ENCODE results near the gene RNASEH2B. TPM values are rescaled to one million over a fixed set of nuclear protein-coding genes. Genes with fewer than 3 reads are reported as not detected.

RNASEH2B gene
- total and polyA plus RNA-seq, 4 donors: 7.8 to 44.1 (median 9.3) TPM

DNA sequence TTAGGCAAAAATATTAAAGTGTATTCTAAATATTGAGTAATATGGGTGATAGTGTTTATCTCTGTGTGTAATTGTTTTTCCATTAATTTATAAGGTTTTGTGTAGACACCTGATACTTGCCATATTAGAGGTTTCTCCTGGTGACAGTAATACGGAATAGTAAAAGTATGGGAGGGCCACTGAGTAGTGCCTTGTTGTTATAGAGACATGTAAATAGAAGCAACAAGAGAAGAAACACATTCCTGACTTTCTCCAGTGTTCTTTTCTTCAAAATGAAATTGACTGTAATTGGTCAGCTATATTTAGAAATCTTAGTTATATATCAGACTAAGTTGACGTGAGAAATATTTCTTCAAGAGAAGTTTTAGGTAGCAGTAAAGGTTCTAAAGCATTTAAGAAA lies 18.5 kb downstream of the RNASEH2B start:
- H3K9me3 ChIP-seq (ENCODE audit: control insufficient read depth in 4 of 4, low read length in 3 of 4): peaks cover 0 to 8% (median 2%) of the 10 kb centered on the region in 4 donors
- DNase-seq (ENCODE audit: low spot score): no peak
- no peaks in the 10 kb centered on the region for H3K4me1 ChIP-seq (ENCODE audit: control insufficient read depth in 4 of 4, insufficient read depth in 4 of 4, low read length in 3 of 4)
- H3K4me3 ChIP-seq (ENCODE audit: low read depth in 1 of 3, low read length in 3 of 3): no peak overlapping the region
- 85% methylated on average over 2 of the region's 2 CpGs for WGBS
- TF ChIP-seq JUND (IDR thresholded peaks at IDR 0.05): no peak
- TF ChIP-seq RAD21 (IDR thresholded peaks at IDR 0.05): no peak
- TF ChIP-seq, protein P1, sequence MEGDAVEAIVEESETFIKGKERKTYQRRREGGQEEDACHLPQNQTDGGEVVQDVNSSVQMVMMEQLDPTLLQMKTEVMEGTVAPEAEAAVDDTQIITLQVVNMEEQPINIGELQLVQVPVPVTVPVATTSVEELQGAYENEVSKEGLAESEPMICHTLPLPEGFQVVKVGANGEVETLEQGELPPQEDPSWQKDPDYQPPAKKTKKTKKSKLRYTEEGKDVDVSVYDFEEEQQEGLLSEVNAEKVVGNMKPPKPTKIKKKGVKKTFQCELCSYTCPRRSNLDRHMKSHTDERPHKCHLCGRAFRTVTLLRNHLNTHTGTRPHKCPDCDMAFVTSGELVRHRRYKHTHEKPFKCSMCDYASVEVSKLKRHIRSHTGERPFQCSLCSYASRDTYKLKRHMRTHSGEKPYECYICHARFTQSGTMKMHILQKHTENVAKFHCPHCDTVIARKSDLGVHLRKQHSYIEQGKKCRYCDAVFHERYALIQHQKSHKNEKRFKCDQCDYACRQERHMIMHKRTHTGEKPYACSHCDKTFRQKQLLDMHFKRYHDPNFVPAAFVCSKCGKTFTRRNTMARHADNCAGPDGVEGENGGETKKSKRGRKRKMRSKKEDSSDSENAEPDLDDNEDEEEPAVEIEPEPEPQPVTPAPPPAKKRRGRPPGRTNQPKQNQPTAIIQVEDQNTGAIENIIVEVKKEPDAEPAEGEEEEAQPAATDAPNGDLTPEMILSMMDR (IDR thresholded peaks at IDR 0.05; ENCODE audit: low read depth, low read length, missing input control): no peak
- no peak for TF ChIP-seq FOXA1 (IDR thresholded peaks at IDR 0.05)
- TF ChIP-seq, protein P2, sequence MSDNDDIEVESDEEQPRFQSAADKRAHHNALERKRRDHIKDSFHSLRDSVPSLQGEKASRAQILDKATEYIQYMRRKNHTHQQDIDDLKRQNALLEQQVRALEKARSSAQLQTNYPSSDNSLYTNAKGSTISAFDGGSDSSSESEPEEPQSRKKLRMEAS (IDR thresholded peaks at IDR 0.05): no peak
- no peak for TF ChIP-seq FOXA2 (IDR thresholded peaks at IDR 0.05)
- no peak for TF ChIP-seq GABPA (IDR thresholded peaks at IDR 0.05 in 1 of 2, conservative IDR thresholded peaks at IDR 0.05 in 1 of 2)
- TF ChIP-seq, protein P3, sequence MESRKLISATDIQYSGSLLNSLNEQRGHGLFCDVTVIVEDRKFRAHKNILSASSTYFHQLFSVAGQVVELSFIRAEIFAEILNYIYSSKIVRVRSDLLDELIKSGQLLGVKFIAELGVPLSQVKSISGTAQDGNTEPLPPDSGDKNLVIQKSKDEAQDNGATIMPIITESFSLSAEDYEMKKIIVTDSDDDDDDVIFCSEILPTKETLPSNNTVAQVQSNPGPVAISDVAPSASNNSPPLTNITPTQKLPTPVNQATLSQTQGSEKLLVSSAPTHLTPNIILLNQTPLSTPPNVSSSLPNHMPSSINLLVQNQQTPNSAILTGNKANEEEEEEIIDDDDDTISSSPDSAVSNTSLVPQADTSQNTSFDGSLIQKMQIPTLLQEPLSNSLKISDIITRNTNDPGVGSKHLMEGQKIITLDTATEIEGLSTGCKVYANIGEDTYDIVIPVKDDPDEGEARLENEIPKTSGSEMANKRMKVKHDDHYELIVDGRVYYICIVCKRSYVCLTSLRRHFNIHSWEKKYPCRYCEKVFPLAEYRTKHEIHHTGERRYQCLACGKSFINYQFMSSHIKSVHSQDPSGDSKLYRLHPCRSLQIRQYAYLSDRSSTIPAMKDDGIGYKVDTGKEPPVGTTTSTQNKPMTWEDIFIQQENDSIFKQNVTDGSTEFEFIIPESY (IDR thresholded peaks at IDR 0.05): no peak
- TF ChIP-seq EGR1 (IDR thresholded peaks at IDR 0.05; ENCODE audit: low read depth in 2 of 2): no peak
- TF ChIP-seq NR2F2 (IDR thresholded peaks at IDR 0.05): no peak
- no peak for TF ChIP-seq YY1 (IDR thresholded peaks at IDR 0.05)
- H3K27me3 ChIP-seq (ENCODE audit: control insufficient read depth in 4 of 4, insufficient read depth in 4 of 4, low read length in 3 of 4): no peaks in the 10 kb centered on the region
- H3K36me3 ChIP-seq (ENCODE audit: control insufficient read depth in 4 of 4, insufficient read depth in 3 of 4, low read depth in 1 of 4, low read length in 3 of 4): peaks cover 0 to 2% (median under 1%) of the 10 kb centered on the region in 4 donors
- H3K27ac ChIP-seq (ENCODE audit: low read depth in 1 of 2, low read length in 2 of 2): no peak overlapping the region
- no peak overlapping the region for H3K9ac ChIP-seq (ENCODE audit: low read depth in 1 of 2, low read length in 2 of 2)

DNA sequence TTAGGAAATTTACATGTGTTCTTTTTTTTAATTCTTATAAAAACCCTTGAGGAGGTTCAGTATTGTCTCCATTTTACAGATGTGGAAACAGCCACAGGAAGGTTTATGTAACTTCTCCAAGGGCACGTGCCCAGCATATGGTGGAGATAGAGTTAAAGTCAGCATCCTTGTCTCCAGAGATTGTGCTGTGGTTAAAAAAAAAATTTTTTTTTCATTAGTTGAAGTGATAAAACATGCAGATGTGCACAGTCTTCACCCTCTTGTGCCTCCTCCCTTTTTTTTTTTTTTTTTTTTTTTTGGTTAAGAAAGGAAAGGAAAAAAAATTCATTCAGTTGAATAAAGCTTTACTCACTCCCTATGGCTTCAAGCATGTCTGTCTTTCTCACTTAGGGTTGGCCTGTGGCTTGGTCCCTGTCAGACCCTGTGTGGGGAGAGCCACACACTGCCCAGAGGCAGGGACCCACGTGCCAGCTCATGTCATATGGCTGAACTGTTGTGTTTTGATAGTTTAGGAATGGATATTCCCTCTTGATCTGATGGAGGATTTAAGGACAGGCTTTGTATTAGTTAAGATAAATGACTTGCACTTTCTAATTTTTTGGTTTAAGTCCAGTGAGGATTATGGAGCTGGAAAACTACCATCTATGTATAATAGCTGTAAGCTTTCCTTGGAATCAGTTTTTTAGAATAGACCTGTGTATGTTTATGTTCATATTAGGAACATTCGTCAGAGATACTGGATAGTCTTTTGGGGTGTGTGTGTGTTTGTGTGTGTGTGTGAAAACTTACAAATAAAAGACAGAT lies 19.3 kb downstream of the RNASEH2B start:
- no peak overlapping the region for H3K27ac ChIP-seq (ENCODE audit: low read depth in 1 of 2, low read length in 2 of 2)
- TF ChIP-seq HNF4A (conservative IDR thresholded peaks at IDR 0.05) (no peak), RXRA (IDR thresholded peaks at IDR 0.05) (no peak), FOXA2 (IDR thresholded peaks at IDR 0.05) (no peak), RAD21 (IDR thresholded peaks at IDR 0.05) (no peak), SP1 (IDR thresholded peaks at IDR 0.05) (no peak)
- TF ChIP-seq, protein P4, sequence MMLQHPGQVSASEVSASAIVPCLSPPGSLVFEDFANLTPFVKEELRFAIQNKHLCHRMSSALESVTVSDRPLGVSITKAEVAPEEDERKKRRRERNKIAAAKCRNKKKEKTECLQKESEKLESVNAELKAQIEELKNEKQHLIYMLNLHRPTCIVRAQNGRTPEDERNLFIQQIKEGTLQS (IDR thresholded peaks at IDR 0.05): no peak
- TF ChIP-seq, protein P2 (IDR thresholded peaks at IDR 0.05): no peak
- TF ChIP-seq, protein P3 (IDR thresholded peaks at IDR 0.05): no peak
- no peaks in the 10 kb centered on the region for H3K4me1 ChIP-seq (ENCODE audit: control insufficient read depth in 4 of 4, insufficient read depth in 4 of 4, low read length in 3 of 4)
- peaks cover 0 to 2% (median under 1%) of the 10 kb centered on the region in 4 donors for H3K36me3 ChIP-seq (ENCODE audit: control insufficient read depth in 4 of 4, insufficient read depth in 3 of 4, low read depth in 1 of 4, low read length in 3 of 4)
- no peak overlapping the region for H3K4me3 ChIP-seq (ENCODE audit: low read depth in 1 of 3, low read length in 3 of 3)
- H3K27me3 ChIP-seq (ENCODE audit: control insufficient read depth in 4 of 4, insufficient read depth in 4 of 4, low read length in 3 of 4): no peaks in the 10 kb centered on the region
- no peak overlapping the region for H3K9ac ChIP-seq (ENCODE audit: low read depth in 1 of 2, low read length in 2 of 2)
- no peak for DNase-seq (ENCODE audit: low spot score)
- WGBS: 92% methylated on average over 3 of the region's 3 CpGs
- H3K9me3 ChIP-seq (ENCODE audit: control insufficient read depth in 4 of 4, low read length in 3 of 4): peaks cover 0 to 4% (median 1%) of the 10 kb centered on the region in 4 donors
